MG63 (cell line): ENCODE measurements around the gene KCNQ1. TPM values are rescaled to one million over a fixed set of nuclear protein-coding genes. Genes with fewer than 3 reads are reported as not detected.

Experiments
- DNase-seq: peaks from one replicate; pipeline ENCODE4 v3.0.0-alpha.2; 2020
- H3K27me3 ChIP-seq: fragments of 250-450 bp; sonication (Bioruptor Pico); 2 replicates; pipeline ENCODE4 v1.5.1; 2020; ENCODE audit warnings: mild to moderate bottlenecking, moderate library complexity
- H3K36me3 ChIP-seq: fragments of 250-450 bp; sonication (Bioruptor Pico); 2 replicates; pipeline ENCODE4 v1.5.1; 2020; ENCODE audit warnings: mild to moderate bottlenecking, moderate library complexity
- H3K4me3 ChIP-seq: fragments of 250-450 bp; sonication (Bioruptor Pico); 2 replicates; pipeline ENCODE4 v1.5.1; 2020; ENCODE audit warnings: mild to moderate bottlenecking, moderate library complexity
- H3K9me3 ChIP-seq: fragments of 250-450 bp; sonication (Bioruptor Pico); 2 replicates; pipeline ENCODE4 v1.5.1; 2020; ENCODE audit warnings: mild to moderate bottlenecking, moderate library complexity
- total RNA-seq: library from RNA; depleted of rRNA; stranded (reverse); fragments of >200 nt; shearing (Covaris generic); gene quantifications from 2 replicates; pipeline ENCODE4 v1.2.3, GENCODE V29; 2014; ENCODE audit warnings: low replicate concordance

KCNQ1 gene
- total RNA-seq, 1 experiment from 2014 or later = not detected

DNA sequence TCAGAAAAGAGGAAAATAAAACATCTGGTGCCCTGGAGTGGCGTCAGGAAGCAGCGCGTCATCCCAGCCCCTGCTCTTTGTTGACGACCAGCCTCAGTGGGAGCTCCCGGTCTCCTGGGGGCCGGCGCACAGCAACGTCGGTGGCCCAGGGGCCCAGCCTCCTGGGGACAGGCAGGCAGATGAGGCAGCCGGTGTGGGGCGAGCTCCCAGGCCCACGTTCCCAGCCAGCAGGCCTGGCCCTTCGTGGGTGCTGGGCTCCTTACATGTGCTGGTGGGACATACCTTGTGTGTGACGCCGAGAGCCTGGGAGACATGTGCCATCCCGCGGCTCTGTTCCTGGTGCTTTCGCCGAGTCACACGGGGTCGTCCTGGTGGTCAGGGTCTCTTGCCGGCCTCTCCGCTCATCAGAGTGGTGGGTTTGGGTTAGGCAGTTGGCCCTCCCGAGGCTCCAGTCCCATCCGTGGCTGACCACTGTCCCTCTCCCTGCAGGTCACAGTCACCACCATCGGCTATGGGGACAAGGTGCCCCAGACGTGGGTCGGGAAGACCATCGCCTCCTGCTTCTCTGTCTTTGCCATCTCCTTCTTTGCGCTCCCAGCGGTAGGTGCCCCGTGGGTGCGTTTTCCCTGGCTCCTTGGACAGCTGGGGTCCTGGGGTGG lies 138.3 kb downstream of the KCNQ1 start:
- no peak for DNase-seq
- Histone ChIP-seq H3K9me3 (no peaks in the 10 kb centered on the region), H3K4me3 (no peak overlapping the region), H3K36me3 (no peaks in the 10 kb centered on the region), H3K27me3 (no peaks in the 10 kb centered on the region)

GRCh38 chr11:2583605-2583958 lies 138.8 kb downstream of the KCNQ1 start:
- Histone ChIP-seq H3K4me3 (no peak overlapping the region), H3K9me3 (no peaks in the 10 kb centered on the region), H3K27me3 (no peaks in the 10 kb centered on the region), H3K36me3 (no peaks in the 10 kb centered on the region)
- DNase-seq = no peak

GRCh38 chr11:2584434-2584811 lies 139.6 kb downstream of the KCNQ1 start:
- Histone ChIP-seq H3K4me3 (no peak overlapping the region), H3K27me3 (no peaks in the 10 kb centered on the region), H3K9me3 (no peaks in the 10 kb centered on the region), H3K36me3 (no peaks in the 10 kb centered on the region)
- no peak for DNase-seq

DNA sequence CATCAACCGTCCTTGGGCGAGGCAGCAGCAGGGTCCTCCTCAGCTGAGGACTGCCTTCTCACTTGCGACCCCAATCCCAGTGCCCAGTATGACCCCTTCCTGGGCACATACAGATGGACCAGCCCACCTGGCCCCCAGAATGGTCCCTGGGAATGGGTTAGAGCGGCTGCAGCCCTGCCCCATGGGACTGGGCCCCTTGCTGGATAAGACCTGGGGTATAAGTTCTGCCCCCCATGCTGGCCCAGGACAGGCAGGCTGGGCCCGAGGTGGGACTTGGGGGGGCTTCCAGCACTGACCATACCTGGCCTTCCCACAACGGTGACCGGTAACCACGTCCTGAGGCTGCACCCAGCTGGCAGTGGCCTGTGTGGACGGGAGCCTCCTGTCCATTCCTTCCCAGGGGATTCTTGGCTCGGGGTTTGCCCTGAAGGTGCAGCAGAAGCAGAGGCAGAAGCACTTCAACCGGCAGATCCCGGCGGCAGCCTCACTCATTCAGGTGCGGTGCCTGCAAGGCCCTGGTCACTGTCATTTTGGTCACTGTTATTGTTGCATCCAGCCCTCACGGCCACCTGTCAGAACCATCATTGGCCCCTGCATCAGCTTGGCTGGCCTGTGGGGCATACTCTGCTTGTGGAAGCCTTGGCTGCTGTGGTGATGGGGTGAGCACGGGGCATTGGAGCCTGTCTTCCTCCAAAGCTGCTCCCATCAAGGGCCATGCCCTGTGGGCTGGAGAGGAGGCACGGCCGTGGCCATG lies 140.2 kb downstream of the KCNQ1 start:
- DNase-seq = no peak
- Histone ChIP-seq H3K36me3 (no peaks in the 10 kb centered on the region), H3K27me3 (no peaks in the 10 kb centered on the region), H3K9me3 (no peaks in the 10 kb centered on the region), H3K4me3 (no peak overlapping the region)

- Histone ChIP-seq H3K9me3 (no peaks in the 10 kb centered on the region), H3K27me3 (no peaks in the 10 kb centered on the region), H3K4me3 (no peak overlapping the region), H3K36me3 (no peaks in the 10 kb centered on the region)
- DNase-seq = no peak
Measured at GRCh38 chr11:2585566-2586086, 140.8 kb downstream of the KCNQ1 start.

GRCh38 chr11:2586087-2586792 lies 141.4 kb downstream of the KCNQ1 start:
- Histone ChIP-seq H3K9me3 (no peaks in the 10 kb centered on the region), H3K4me3 (no peak overlapping the region), H3K36me3 (no peaks in the 10 kb centered on the region), H3K27me3 (no peaks in the 10 kb centered on the region)
- DNase-seq = no peak

GRCh38 chr11:2586793-2587131 lies 142.0 kb downstream of the KCNQ1 start:
- DNase-seq = no peak
- H3K36me3 ChIP-seq = no peaks in the 10 kb centered on the region
- H3K27me3 ChIP-seq = no peaks in the 10 kb centered on the region
- H3K9me3 ChIP-seq = no peaks in the 10 kb centered on the region
- no peak overlapping the region for H3K4me3 ChIP-seq

GRCh38 chr11:2587132-2587930 lies 142.5 kb downstream of the KCNQ1 start:
- DNase-seq = no peak
- no peak overlapping the region for H3K4me3 ChIP-seq
- H3K9me3 ChIP-seq = no peaks in the 10 kb centered on the region
- H3K36me3 ChIP-seq = no peaks in the 10 kb centered on the region
- no peaks in the 10 kb centered on the region for H3K27me3 ChIP-seq

DNA sequence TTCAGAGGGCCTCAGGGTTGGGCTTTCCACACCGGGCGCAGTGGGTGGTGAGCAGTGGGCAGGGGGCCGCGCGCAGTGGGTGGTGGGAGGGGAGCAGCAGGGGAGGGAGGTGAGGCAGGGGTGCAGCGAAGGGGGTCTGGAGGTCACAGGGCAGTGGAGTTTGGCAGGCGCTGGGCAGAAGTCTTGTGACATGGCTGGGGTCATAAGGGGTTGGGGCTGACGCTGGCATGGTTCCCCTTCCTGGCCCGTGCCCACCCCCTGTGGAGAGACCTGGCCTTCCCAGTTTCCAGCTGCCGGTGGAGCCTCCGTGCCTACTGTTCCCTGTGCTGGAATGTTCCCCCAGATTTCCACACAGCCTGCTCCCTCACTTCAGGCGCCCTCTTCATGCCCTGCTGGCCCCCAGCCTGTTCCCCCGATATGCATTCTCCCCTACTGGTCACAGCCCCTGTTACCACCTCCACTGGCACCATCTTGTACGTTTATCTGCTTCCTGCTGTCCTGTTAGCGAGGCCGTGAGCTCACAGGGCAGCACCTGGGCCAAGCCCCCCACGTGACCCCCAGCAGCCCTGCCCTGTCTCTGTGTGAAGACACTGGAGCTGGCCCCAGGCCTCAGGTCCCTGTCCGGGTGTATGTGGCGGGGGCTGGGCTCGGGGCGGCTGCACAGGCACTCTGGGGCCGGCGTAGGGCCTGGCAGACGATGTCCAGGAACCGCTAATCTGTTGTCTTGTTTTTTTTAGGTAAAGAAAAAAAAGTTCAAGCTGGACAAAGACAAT lies 143.4 kb downstream of the KCNQ1 start:
- Histone ChIP-seq H3K27me3 (no peaks in the 10 kb centered on the region), H3K4me3 (no peak overlapping the region), H3K36me3 (no peaks in the 10 kb centered on the region), H3K9me3 (no peaks in the 10 kb centered on the region)
- DNase-seq = no peak

DNA sequence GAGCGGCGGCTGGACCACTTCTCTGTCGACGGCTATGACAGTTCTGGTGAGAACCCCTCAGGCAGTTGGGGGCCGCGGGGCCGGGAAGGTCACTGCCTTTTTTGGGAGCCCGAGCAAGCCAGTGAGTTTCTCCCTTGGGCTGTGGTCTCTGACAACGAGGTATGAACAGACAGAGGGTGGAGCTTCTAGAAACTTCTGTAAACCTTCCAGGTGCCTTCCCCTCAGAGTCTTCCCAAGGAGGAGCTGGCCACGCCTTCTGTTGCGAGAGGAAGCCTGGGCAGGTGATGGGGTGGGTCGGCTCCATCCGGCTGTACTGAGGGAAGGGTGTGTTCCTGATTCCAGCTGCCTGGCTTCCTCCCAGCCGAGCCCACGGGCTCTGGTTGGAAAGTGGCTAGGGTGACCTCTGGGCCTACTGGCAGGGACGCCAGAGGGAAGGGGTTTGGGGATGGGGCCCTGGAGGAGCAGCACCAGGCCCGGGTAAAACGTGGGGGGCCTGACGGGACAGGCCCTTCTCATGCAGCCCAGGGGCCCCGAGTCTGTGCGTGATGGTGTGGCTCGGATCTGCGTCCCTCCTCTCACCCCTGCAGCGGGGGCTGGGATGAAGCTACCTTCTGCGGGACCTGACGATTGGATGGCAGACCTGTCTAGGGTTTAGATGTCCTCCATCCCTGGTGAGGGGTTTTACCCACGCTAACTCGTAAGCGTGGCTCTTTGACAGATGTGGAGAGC lies 144.2 kb downstream of the KCNQ1 start:
- Histone ChIP-seq H3K9me3 (no peaks in the 10 kb centered on the region), H3K27me3 (no peaks in the 10 kb centered on the region), H3K4me3 (no peak overlapping the region), H3K36me3 (no peaks in the 10 kb centered on the region)
- DNase-seq = no peak

- Histone ChIP-seq H3K36me3 (no peaks in the 10 kb centered on the region), H3K4me3 (no peak overlapping the region), H3K9me3 (no peaks in the 10 kb centered on the region), H3K27me3 (no peaks in the 10 kb centered on the region)
- no peak for DNase-seq
Measured at GRCh38 chr11:2589538-2589934, 144.7 kb downstream of the KCNQ1 start.

GRCh38 chr11:2590131-2590964 lies 145.5 kb downstream of the KCNQ1 start:
- no peak for DNase-seq
- Histone ChIP-seq H3K4me3 (no peak overlapping the region), H3K9me3 (no peaks in the 10 kb centered on the region), H3K36me3 (no peaks in the 10 kb centered on the region), H3K27me3 (no peaks in the 10 kb centered on the region)

GRCh38 chr11:2590965-2591754 lies 146.4 kb downstream of the KCNQ1 start:
- Histone ChIP-seq H3K4me3 (no peak overlapping the region), H3K36me3 (no peaks in the 10 kb centered on the region), H3K9me3 (no peaks in the 10 kb centered on the region), H3K27me3 (no peaks in the 10 kb centered on the region)
- DNase-seq = no peak

GRCh38 chr11:2591805-2592204 lies 147.0 kb downstream of the KCNQ1 start:
- DNase-seq = no peak
- Histone ChIP-seq H3K9me3 (no peaks in the 10 kb centered on the region), H3K27me3 (no peaks in the 10 kb centered on the region)

More at GRCh38 chr11:2591805-2592204, 147.0 kb downstream of the KCNQ1 start:
- Histone ChIP-seq H3K4me3 (no peak overlapping the region), H3K36me3 (no peaks in the 10 kb centered on the region)
